HG03159 (cell line): ENCODE data around the gene NCKAP5.
"Not testable (repeated sequence)": the region's sequence is repeated elsewhere in the genome, so short reads cannot be mapped to it uniquely, and the experiment has no call there.

ENCODE experiments used
- ATAC-seq: cut with Tn5 transposase; IDR thresholded peaks from one replicate; pipeline ENCODE4 v1.9.1; 2021; ENCODE audit warnings: mild to moderate bottlenecking, moderate library complexity; ENCODE audit not compliant: unreplicated experiment

Gene NCKAP5

GRCh38 chr2:133240491-133241223, 327.6 kb downstream of the NCKAP5 start:
- no peak for ATAC-seq

DNA sequence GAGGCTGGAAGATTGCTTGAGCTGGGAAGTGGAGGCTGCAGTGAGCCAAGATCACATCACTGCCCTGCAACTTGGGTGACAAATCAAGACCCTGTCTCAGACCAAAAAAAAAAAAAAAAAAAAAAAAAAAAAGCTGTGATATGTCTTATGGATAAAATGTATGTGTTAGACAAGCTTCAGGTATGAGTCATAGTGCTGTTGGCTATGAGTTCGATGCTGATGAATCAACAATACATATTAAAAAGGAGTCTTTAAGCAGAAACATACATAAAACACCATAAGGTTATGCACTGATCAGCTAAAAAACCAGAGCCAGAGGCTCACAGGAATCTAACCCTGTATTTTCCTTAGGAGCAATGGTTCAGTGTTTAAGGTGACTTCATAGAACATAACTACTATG, 332.3 kb downstream of the NCKAP5 start:
- ATAC-seq, result no peak

- no peak for ATAC-seq
Observed at GRCh38 chr2:133232556-133232955, 335.7 kb downstream of the NCKAP5 start.

DNA sequence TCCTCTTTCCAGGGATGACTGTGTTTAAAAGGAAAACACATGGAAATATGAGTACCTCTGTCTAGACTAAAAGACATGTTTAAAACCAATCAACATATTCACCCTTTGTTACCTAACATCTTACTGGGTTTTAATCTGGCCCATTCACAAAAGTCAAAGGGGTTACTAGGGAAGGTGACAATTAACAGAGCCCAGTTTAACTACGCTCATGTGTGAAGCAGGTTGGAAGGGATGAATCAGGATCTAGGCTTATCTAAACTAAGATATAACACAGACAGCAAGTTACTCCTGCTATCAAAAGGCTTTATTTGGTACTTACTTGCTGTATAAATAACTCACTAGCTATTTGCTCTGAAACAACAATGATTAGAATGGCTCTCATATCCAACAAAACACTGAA, 337.0 kb downstream of the NCKAP5 start:
- no peak for ATAC-seq

DNA sequence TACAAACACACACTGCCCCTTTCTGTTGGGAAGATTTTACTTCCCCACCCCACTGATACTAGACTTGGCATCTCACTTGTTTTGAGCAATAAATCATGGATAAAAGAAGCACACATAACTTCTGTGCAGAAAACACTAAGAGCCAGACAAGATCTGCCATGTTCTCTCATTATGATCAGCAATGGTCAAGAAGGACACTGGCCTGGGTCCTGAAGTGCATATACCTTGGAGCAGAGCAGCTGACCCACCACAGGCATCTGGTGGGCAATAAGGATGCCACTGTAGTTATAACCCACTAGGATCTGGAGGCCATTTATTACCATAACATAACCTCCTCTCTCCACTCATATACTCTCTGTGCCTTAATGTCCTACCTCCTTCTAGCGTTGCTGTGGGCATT, 338.3 kb downstream of the NCKAP5 start:
- no peak for ATAC-seq

DNA sequence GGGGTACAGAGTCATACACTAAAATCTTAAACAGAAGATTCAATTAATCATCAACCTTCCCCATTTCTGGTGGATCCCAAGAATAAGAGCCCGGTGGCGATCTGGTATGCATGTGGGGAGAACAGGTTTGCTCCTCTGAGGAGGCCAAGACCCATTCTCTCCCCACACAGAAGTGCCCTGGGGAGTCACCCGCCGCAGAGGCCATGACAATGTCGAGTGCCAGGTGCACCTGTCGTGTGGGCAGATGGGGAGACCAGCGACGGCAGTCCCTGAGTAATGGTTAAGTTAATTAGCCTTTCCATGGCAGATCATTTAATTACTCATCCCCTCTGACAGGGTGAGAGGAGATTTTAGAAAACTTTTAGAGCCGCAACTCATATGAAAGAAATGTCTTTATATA, 345.0 kb downstream of the NCKAP5 start:
- ATAC-seq, result no peak

- no peak for ATAC-seq
Observed at GRCh38 chr2:133221398-133221797, 346.9 kb downstream of the NCKAP5 start.

DNA sequence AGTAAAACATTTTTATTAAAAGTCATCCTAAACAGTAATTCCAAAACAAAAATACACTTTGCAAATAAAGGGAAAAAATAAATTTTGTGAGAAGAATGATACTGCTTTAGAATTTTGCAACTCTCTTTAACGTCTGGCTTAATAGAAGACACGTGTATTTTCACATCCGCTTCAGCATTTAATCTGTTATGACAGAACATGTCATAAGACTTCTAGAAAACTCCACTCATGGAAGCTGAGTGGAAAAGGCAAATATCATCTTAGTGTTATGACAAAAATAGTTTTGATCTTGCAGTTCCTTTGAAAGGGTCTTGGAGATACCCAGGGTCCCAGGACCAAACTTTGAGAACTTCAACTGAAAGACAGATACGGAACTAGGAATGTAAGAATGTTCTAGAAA, 350.1 kb downstream of the NCKAP5 start:
- ATAC-seq, result no peak

- no peak for ATAC-seq
Observed at GRCh38 chr2:133215477-133215876, 352.8 kb downstream of the NCKAP5 start.

DNA sequence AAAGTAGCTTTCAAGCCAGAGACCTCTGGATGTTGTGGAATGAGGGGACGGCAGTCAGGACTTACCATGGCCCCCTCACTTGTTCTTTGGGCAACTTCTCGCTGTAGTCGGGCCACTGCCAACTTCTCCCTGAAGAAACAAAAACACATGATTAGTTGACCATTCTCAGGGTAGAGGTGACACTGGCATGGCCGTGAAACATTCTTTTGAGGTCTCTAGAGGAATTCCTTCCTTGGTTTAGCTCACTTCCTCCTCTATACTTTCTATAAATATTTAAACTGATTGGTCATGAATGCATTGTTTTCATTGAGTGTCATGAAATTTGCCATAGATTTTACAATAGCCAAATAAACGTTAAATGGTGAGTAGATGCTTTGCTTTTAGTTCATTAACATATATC, 354.6 kb downstream of the NCKAP5 start:
- ATAC-seq, result no peak

DNA sequence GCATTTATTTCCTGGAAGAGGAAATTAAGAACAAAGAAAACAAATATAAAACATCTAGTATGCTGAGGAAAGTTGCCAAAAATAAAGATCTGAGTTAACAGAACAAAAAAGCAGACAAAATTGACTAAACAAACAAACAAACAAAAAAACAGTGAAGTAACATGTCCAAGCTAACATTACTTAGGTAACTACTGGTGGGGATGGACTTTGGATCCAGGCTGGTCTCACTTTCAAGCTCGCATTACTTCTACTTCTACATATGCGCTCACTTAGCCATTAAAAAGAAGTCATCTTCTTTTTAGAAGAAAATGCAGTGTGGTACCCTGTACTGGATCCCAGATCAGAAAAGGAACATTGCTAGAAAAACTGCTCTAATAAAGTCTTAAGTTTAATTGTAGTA, 358.9 kb downstream of the NCKAP5 start:
- no peak for ATAC-seq

- ATAC-seq, result not testable (repeated sequence)
Observed at GRCh38 chr2:133206666-133207065, 361.6 kb downstream of the NCKAP5 start.

- no peak for ATAC-seq
Observed at GRCh38 chr2:133204421-133204820, 363.8 kb downstream of the NCKAP5 start.

GRCh38 chr2:133200684-133201421, 367.4 kb downstream of the NCKAP5 start:
- ATAC-seq, result no peak

DNA sequence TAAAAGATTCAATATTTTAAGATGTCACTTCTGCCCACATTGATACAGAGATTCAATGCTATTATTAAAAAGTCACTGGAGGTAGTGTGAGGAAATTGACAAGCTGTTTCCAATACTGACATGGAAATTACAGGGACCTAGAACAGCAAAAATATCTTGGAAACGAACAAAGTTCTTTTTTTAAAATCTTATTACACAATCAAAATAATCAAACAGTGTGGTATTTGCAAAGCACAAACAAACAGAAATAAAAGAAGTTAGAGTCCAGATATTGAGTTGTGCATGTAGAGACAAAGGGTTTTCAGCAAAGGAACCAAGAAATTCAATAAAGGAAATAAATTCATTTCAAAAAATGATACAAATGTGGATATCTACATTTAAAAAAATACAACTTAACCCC, 369.6 kb downstream of the NCKAP5 start:
- ATAC-seq, result no peak

- ATAC-seq, result no peak
Observed at GRCh38 chr2:133197156-133197555, 371.1 kb downstream of the NCKAP5 start.

GRCh38 chr2:133194777-133195335, 373.4 kb downstream of the NCKAP5 start:
- no peak for ATAC-seq

GRCh38 chr2:133194362-133194655, 374.0 kb downstream of the NCKAP5 start:
- ATAC-seq, result no peak

- ATAC-seq, result no peak
Observed at GRCh38 chr2:133193544-133194361, 374.5 kb downstream of the NCKAP5 start.

GRCh38 chr2:133192028-133192427, 376.2 kb downstream of the NCKAP5 start:
- ATAC-seq, result no peak

GRCh38 chr2:133177196-133177595, 391.1 kb downstream of the NCKAP5 start:
- ATAC-seq, result no peak

- no peak for ATAC-seq
Observed at GRCh38 chr2:133175926-133176325, 392.3 kb downstream of the NCKAP5 start.
